Suprapubic skin (tissue), 4 donors: ENCODE results near the gene SMC4. TPM values are rescaled to one million over a fixed set of nuclear protein-coding genes. Genes with fewer than 3 reads are reported as not detected.

Experiments used
- DNase-seq, 2 donors: peaks; one replicate each; pipeline ENCODE4 v3.0.0-alpha.2; 2019; ENCODE audit warnings: low spot score in 2 of 2
- H3K27ac ChIP-seq: fragments of 200-600 bp; sonication (generic); one replicate; pipeline ENCODE4 v1.5.1; 2019
- H3K27me3 ChIP-seq: fragments of 200-600 bp; sonication (generic); one replicate; pipeline ENCODE4 v1.5.1; 2019
- H3K36me3 ChIP-seq: fragments of 200-600 bp; sonication (generic); one replicate; pipeline ENCODE4 v1.5.1; 2019
- H3K4me1 ChIP-seq: fragments of 200-600 bp; sonication (generic); one replicate; pipeline ENCODE4 v1.5.1; 2019
- H3K4me3 ChIP-seq: fragments of 200-600 bp; sonication (generic); one replicate; pipeline ENCODE4 v1.5.1; 2019; ENCODE audit warnings: mild to moderate bottlenecking
- H3K9me3 ChIP-seq: fragments of 200-600 bp; sonication (generic); one replicate; pipeline ENCODE4 v1.5.1; 2019
- CTCF ChIP-seq, 2 donors: fragments of 200-600 bp in 1 of 2; fragments of 450-650 bp in 1 of 2; sonication (generic) in 1 of 2; IDR thresholded peaks; one replicate each; pipeline ENCODE4 v1.5.1; 2016 to 2019; ENCODE audit warnings: antibody characterized with exemption in 2 of 2, mild to moderate bottlenecking in 1 of 2, moderate library complexity in 1 of 2
- EP300 ChIP-seq: sonication (generic); formaldehyde crosslinking; IDR thresholded peaks from one replicate; pipeline ENCODE4 v1.6.1; 2017; ENCODE audit warnings: antibody characterized with exemption
- POLR2A ChIP-seq, 2 donors: fragments of 450-650 bp; IDR thresholded peaks; one replicate each; pipeline ENCODE4 v1.6.1; 2017; ENCODE audit warnings: antibody characterized with exemption in 2 of 2, mild to moderate bottlenecking in 2 of 2, moderate library complexity in 2 of 2
- POLR2AphosphoS5 ChIP-seq, 3 donors: sonication (generic); formaldehyde crosslinking; IDR thresholded peaks; one replicate each; pipeline ENCODE4 v1.6.1; 2017; ENCODE audit warnings: antibody characterized with exemption in 3 of 3
- WGBS: methylation state at CpG from one replicate; pipeline ENCODE4 v1.1.5; 2018; 5-methylcytosine and 5-hydroxymethylcytosine counted together
- total RNA-seq, 4 donors: library from RNA; depleted of rRNA; stranded (reverse); fragments of >200 nt; gene quantifications; one replicate each; pipeline ENCODE4 v1.1.0, GENCODE V29; 2016

Gene SMC4
- total RNA-seq, 4 donors from 2014 or later: 26.7 to 97.3 (median 28.1) TPM

GRCh38 chr3:160374925-160375324, 24.5 kb upstream of the SMC4 start:
- no peak for DNase-seq
- H3K36me3 ChIP-seq: peaks cover 25% of the 10 kb centered on the region
- H3K4me3 ChIP-seq: no peak overlapping the region
- TF ChIP-seq CTCF (IDR thresholded peaks at IDR 0.05) (no peak), EP300 (no peak), POLR2A (IDR thresholded peaks at IDR 0.05) (no peak), POLR2AphosphoS5 (IDR thresholded peaks at IDR 0.05) (no peak)
- H3K27me3 ChIP-seq: no peaks in the 10 kb centered on the region
- H3K4me1 ChIP-seq: no peaks in the 10 kb centered on the region
- H3K9me3 ChIP-seq: no peaks in the 10 kb centered on the region
- H3K27ac ChIP-seq: no peak overlapping the region
- 89% methylated on average over 1 of the region's 1 CpG for WGBS

DNA sequence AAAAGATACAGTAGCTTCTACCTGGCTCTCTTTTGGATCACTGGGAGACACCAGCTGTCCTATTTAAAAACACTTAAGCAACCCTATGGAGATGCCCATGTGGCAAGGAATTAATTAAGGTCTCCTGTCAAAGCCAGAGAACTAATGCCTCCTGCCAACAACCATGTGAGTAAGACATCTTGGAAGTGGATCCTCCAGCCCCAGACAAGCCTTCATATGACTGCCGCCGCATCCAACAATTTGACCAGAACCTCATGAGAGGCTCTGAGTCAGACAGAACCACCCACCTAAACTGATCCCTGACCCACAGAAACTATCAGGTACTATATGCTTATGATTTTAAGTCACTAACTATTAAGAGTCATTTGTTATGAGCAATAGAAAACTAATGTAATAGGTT, 22.8 kb upstream of the SMC4 start:
- DNase-seq: no peak
- Histone ChIP-seq H3K9me3 (no peaks in the 10 kb centered on the region), H3K36me3 (peaks cover 25% of the 10 kb centered on the region), H3K27me3 (no peaks in the 10 kb centered on the region), H3K27ac (no peak overlapping the region), H3K4me1 (no peaks in the 10 kb centered on the region), H3K4me3 (no peak overlapping the region)
- WGBS: 73% methylated on average over 2 of the region's 2 CpGs
- TF ChIP-seq EP300: no peak
- TF ChIP-seq CTCF (IDR thresholded peaks at IDR 0.05): no peak
- TF ChIP-seq POLR2AphosphoS5 (IDR thresholded peaks at IDR 0.05): no peak
- TF ChIP-seq POLR2A (IDR thresholded peaks at IDR 0.05): no peak

DNA sequence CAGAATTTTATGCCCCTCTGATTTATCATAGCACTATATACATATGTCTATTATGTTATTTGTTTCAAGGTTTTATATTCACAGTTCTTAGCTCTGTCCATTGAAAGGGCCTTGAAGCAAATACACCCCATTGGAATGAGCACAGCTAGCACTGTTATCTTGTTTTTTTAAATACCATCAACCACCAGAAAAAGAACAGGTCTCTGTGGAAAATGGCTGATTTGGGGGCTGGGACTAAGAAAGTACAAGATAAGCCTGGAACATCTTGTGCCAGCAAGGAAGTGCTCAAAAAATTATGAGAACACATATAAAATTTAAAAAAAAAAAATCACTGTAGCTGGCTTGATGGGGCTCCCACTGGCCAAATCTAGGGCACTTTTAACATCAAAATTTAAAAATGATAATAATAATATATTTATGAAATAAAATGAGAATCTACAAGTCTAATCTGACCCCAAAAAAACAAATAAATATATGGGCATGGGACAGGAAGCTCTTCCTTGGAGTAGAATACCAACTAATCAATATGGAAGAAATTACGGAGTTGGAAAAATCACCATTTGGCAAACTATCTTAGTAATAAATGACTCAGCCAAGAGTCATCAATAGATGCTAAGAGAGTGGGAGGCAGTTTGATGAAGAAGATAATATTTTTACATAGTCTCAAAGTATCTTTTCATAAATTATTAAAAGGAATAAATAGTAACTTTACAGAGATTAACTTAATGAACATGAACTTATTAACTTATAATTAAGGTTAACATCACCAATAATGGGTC, 20.9 kb upstream of the SMC4 start:
- 81% methylated on average over 1 of the region's 1 CpG for WGBS
- Histone ChIP-seq H3K36me3 (peaks cover 23% of the 10 kb centered on the region), H3K4me1 (no peaks in the 10 kb centered on the region), H3K4me3 (no peak overlapping the region), H3K9me3 (no peaks in the 10 kb centered on the region), H3K27ac (no peak overlapping the region), H3K27me3 (no peaks in the 10 kb centered on the region)
- no peak for TF ChIP-seq CTCF (IDR thresholded peaks at IDR 0.05)
- TF ChIP-seq EP300: no peak
- TF ChIP-seq POLR2AphosphoS5 (IDR thresholded peaks at IDR 0.05): no peak
- no peak for TF ChIP-seq POLR2A (IDR thresholded peaks at IDR 0.05)
- DNase-seq: no peak

DNA sequence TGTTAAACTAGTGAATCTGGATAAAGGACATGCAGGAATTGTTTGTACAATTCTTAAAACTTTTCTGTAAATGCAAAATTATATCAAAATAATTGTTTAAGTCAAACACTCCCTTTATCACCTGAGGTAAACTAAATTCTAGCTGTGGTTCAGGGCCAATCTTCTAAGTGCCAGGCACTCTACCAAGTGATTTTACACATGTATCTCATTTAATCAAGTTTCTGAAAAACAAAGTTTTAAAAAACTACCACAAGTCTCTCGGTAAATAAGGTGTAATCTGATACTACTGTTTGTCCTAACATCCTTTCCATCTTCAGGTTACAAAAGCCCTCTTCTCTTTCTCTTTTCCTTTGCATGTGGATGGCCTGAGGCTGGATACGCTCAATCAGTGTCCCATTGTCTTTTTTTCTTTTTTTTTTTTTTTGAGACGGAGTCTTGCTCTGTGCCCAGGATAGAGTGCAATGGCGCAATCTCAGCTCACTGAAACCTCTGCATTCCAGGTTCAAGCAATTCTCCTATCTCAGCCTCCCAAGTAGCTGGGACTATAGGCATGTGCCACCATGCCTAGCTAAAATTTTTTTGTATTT, 19.7 kb upstream of the SMC4 start:
- Histone ChIP-seq H3K4me1 (no peaks in the 10 kb centered on the region), H3K27ac (no peak overlapping the region), H3K27me3 (no peaks in the 10 kb centered on the region), H3K9me3 (no peaks in the 10 kb centered on the region), H3K36me3 (peaks cover 16% of the 10 kb centered on the region), H3K4me3 (no peak overlapping the region)
- TF ChIP-seq POLR2AphosphoS5 (IDR thresholded peaks at IDR 0.05): no peak
- TF ChIP-seq CTCF (IDR thresholded peaks at IDR 0.05): no peak
- TF ChIP-seq EP300: no peak
- TF ChIP-seq POLR2A (IDR thresholded peaks at IDR 0.05): no peak
- no peak for DNase-seq
- 80% methylated on average over 4 of the region's 4 CpGs for WGBS

DNA sequence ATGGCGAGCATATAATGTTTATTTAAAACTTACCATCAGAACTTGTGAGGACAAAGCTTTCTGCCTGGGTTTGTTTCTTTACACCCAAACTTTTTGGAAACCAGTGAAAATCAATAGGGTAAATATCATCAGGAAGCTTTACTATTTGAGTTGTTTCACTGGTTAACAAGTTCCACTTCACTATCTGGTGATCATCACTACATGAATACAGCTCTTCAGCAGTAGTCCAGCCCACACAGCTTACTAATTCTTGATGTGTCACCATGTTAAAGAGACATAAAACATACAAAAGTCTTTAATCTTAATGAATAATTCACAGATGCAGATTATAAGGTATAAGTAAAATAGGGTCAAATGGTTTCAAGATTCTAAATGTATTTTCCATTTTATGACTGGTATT, 18.0 kb upstream of the SMC4 start:
- Histone ChIP-seq H3K9me3 (no peaks in the 10 kb centered on the region), H3K27ac (no peak overlapping the region), H3K27me3 (no peaks in the 10 kb centered on the region), H3K4me1 (no peaks in the 10 kb centered on the region), H3K36me3 (peaks cover 4% of the 10 kb centered on the region), H3K4me3 (no peak overlapping the region)
- DNase-seq: no peak
- WGBS: 97% methylated on average over 1 of the region's 1 CpG
- TF ChIP-seq EP300 (no peak), POLR2AphosphoS5 (IDR thresholded peaks at IDR 0.05) (no peak), CTCF (IDR thresholded peaks at IDR 0.05) (no peak), POLR2A (IDR thresholded peaks at IDR 0.05) (no peak)
